Stimulated activated CD8-positive, alpha-beta memory T cell treated with anti-CD3 and anti-CD28 coated beads, Interleukin-15, amount 100 ng/mL, for 24 hours (primary cell): ENCODE results near the gene TRIM37.
"Not testable (repeated sequence)": the region's sequence is repeated elsewhere in the genome, so short reads cannot be mapped to it uniquely, and the experiment has no call there.

Experiments
- DNase-seq: peaks from one replicate; pipeline ENCODE4 v3.0.0-alpha.2; 2020; ENCODE audit warnings: low read depth

The TRIM37 gene, protein sequence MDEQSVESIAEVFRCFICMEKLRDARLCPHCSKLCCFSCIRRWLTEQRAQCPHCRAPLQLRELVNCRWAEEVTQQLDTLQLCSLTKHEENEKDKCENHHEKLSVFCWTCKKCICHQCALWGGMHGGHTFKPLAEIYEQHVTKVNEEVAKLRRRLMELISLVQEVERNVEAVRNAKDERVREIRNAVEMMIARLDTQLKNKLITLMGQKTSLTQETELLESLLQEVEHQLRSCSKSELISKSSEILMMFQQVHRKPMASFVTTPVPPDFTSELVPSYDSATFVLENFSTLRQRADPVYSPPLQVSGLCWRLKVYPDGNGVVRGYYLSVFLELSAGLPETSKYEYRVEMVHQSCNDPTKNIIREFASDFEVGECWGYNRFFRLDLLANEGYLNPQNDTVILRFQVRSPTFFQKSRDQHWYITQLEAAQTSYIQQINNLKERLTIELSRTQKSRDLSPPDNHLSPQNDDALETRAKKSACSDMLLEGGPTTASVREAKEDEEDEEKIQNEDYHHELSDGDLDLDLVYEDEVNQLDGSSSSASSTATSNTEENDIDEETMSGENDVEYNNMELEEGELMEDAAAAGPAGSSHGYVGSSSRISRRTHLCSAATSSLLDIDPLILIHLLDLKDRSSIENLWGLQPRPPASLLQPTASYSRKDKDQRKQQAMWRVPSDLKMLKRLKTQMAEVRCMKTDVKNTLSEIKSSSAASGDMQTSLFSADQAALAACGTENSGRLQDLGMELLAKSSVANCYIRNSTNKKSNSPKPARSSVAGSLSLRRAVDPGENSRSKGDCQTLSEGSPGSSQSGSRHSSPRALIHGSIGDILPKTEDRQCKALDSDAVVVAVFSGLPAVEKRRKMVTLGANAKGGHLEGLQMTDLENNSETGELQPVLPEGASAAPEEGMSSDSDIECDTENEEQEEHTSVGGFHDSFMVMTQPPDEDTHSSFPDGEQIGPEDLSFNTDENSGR

DNA sequence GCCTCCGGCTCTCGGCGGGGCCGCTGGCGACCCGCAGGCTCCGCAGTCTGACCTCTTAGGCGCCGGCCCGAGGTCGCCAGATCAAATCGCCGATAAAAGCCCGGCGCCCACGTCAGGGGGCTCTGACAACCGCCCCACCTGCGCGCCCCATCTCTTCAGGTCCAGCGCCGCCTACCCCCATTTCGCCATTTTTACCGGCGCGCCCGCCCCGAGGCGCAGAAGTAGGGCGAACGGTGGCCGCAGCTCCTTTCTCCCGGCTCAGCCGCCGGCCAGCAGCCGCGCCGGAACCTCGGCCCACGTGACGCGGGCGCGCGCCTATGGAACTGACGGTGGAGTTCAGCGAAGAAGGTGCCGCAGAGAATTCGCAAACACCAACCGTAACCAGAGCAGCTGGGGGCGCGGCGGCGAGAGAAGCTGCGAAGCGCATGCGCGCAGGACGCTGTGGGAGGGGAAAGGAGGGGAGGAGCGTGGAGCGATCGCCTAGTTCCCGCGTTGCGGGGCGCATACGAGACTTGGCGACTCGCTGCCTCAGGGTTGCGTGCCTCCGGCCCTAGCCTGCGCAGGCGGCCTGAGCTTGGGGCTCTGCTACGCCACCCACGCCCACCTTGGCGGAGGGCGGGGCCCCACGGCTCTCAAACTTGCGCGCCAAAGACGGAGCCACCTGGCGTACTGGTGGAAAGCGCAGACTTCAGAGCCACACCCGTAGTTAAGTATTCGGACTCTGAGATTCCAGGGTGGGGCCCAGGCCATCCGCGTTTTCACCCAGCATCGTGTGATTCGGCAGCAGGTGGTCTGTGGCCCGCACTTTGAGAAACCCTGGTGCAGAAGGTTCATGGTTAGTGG is at the start of gene TRIM37:
TRIM37 (minus strand) TSS at position 418 of the 843 bp plus-strand sequence. CDS start 419 bp downstream, outside the sequence.
- DNase-seq = peak; percentile 96

DNA sequence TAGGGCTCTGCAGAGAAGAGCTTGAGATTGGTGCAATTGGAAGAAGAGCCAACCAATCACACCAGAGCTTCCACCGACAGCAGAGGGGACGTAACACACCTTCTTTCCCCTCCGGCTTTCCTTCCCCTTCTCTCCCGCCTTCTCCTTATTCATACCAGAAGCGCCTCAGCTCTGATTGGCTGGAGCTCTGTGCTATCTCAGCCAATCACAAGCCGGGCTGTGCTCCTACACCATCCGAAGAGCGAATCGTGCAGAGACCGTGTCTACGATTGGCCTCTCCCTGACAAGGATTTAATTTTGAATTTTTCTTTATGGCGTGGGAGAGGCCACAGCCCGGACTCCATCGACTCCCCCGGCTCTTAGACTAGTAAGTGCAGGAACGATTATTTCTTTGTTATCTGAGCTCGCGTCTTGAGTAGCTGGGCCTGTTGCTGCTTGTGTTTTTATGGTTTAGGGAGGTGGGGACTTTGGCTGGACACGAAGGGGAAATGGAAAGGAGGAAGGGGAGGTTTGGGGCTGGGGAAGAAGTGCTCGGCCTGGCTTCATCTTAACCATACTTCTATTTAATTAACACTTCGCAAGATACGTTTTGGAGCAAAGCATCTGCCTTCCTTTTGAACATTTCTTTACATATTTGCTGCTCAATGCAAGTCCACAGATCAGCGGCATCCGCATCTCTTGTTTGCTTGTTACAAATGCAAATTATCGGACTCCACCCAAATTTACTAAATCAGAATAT is 48.9 kb upstream of the TRIM37 start, which contains the start of gene PRR11:
PRR11 (plus strand) TSS at position 308 of the 739 bp plus-strand sequence. CDS start 14,007 bp downstream, outside the sequence.
- peak; percentile 50 for DNase-seq

DNA sequence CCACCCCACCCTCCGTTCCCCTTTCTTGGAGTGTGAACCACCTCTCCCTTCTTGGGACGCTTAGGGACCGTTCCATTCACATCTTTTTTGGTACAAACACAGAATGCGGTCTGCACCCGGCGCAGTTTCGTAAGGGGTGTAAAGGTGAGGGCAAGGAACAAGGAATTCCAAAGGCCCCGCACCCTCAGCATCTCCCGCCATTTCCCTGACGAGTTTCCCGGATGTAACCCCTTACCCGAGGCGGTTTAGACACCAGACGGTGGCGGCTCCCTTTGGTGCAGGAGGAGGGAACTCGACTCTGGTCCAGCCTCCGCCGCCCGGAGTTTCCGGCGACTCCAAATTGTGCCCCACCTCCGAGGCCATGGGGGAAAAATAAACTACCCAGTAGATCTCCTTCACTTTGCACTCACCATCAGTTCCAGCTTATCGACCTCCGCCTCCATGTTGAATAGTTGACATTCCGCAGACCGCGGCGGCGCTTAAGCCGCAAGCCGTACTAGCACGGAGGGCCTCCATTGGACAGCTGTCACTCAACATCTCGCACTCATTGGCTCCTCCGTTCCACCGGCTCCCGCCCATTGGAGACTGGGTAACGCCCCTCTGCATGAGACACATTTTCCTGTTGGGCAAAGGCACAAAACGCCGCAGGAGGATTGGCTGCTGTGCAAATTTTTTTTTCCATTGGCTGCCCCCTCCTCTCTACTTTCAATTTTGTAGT is 48.2 kb upstream of the TRIM37 start, which contains the start of gene SKA2:
SKA2 (minus strand) TSS at position 466 of the 718 bp plus-strand sequence; CDS start at position 443, 23 bp downstream.
- peak; percentile 76 for DNase-seq

GRCh38 chr17:59154292-59154720 is 47.6 kb upstream of the TRIM37 start:
- DNase-seq = peak; percentile 2

- DNase-seq = no peak
Measured at GRCh38 chr17:59152925-59153324, 46.2 kb upstream of the TRIM37 start.

GRCh38 chr17:59151591-59151990 is 44.9 kb upstream of the TRIM37 start:
- no peak for DNase-seq

DNA sequence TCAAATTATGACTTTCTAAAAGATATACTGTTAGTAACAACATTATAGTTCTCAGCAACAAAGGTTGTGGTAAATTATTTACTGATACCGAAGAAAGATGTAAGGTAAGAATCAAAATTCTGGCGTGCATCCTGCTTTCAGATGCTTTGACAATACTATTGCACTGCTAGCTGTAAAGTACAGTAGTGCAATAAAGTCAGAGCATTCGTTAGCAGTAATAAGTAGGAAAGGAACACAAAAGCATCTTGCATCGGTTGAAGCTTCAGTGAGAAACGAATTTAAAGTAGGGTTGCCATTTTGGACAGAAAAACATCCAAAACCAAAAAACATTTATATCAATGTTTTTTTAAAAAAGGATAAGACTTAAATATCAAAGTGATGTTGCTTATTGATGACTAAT is 44.3 kb upstream of the TRIM37 start:
- no peak for DNase-seq

DNA sequence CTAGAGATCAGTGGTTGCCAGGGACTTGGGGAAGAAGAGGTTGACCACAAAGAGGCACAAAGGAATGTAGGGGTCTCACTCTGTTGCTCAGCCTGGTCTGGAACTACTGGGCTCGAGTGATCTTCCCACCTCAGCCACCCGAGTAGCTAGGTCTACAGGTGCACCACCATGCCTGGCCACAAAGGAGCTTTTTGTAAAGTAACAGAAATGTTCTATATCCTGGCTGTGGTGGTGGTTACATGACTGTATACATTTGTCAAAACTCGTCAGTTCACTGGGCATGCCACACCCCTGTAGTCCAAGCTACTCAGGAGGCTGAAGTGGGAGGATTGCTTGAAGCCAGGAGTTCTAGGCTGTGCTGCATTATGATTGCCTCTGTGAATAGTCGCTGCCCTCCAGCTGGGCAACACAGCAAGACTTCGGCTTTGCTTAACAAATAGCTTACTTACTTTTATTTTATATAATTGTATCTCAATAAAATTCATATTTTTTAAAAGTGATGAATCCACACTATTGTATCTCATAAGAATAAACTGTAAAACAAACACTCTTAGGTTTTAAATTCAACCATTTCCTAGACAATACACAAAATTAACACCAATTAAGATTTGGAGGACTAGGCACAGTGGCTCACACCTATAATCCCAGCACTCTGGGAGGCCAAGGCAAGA is 43.3 kb upstream of the TRIM37 start:
- DNase-seq = no peak

GRCh38 chr17:59149051-59149450 is 42.4 kb upstream of the TRIM37 start:
- no peak for DNase-seq

GRCh38 chr17:59145571-59146096 is 39.0 kb upstream of the TRIM37 start:
- no peak for DNase-seq

- no peak for DNase-seq
Measured at GRCh38 chr17:59141860-59142259, 35.2 kb upstream of the TRIM37 start.

DNA sequence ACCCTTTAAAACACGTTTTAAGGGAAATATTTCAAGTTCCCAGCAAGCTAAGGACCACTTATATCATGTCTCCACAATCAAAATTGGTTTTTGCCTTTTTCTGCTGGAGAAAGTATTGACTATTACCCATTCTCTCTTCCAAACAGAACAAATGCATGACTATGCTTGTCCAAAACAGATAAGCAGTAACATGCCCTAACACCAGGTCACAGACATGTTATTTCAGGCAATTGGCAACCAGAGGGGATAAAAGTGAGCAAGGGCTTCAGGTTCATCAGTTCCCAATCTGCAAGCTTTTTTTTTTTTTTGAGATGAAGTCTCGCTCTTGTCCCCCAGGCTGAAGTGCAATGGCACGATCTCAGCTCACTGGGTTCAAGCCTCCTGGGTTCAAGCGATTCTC is 33.3 kb upstream of the TRIM37 start:
- DNase-seq = no peak

DNA sequence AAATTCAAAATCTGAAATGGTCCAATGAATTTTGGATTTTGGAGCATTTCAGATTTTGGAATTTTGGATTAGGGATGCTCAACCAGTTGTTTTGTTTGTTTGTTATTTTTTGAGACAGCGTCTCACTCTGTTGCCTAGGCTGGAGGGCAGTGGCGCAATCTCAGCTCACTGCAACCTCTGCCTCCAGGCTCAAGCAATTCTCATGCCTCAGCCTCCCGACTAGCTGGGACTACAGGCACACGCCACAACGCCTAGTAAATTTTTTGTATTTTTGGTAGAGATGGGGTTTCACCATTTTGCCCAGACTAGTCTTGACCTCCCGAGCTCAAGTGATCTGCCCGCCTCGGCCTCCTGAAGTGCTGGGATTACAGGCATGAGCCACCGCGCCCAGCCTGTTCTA is 31.7 kb upstream of the TRIM37 start:
- DNase-seq = not testable (repeated sequence)

GRCh38 chr17:59131131-59131530 is 24.5 kb upstream of the TRIM37 start:
- no peak for DNase-seq

GRCh38 chr17:59129814-59130213 is 23.1 kb upstream of the TRIM37 start:
- DNase-seq = no peak

DNA sequence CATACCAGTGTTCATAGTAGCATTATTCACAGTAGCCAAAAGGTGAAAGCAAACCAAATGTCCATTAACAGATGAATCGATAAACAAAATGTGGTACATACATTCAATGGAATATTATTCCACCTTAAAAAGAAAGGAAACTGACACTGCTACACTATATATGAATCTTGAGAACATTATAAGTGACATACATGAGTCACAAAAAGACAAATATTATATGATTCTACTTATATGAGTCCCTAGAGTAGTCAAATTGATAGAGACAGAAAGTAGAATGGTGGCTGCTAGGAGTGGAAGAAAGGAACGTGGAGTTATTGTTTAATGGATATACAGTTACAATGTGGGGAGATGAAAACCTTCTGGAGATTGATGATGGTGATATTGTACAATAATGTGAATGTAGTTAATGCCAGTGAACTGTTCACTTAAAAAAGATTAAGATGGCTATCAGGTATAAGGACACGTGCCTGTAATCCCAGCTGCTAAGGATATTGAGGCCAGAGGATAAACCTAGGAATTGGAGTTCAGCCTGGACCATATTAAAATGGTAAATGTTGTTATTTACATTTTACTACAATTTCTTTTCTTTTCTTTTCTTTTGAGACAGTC is 20.2 kb upstream of the TRIM37 start:
- DNase-seq = no peak

GRCh38 chr17:59124665-59125064 is 18.0 kb upstream of the TRIM37 start:
- no peak for DNase-seq

GRCh38 chr17:59121901-59122480 is 15.3 kb upstream of the TRIM37 start:
- DNase-seq = no peak
